NCI-H2107 treated with DMSO at 0.1 percent for 48 hours (cell line): Measurements from ENCODE around the gene NMBR.
"Not testable (repeated sequence)": the region's sequence is repeated elsewhere in the genome, so short reads cannot be mapped to it uniquely, and the experiment has no call there.

ENCODE experiments used
- DNase-seq: peaks from one replicate; lab custom pipeline; 2025; ENCODE audit not compliant: unreplicated experiment; lab: John Stamatoyannopoulos, UW

The NMBR gene

GRCh38 chr6:142071981-142072380, 74.9 kb downstream of the NMBR start:
- DNase-seq: no peak

DNA sequence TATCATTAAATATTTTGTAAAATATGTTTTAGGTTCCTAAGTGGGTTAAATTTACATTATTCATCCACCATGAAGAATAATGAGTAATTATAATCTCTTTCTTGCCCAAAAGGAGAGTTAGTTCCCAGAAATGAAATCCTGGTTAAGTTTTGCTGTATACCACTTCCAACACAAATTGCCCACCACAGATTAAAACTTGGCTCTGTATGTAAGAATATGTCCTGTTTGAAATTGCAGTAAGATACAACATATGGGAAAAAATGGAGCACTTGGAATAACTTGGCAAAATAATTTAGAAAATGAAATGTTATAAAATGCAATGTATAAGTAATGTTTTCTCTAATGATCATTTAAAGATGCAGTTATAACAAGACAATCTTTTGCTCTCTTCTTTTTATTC, 78.5 kb downstream of the NMBR start:
- no peak for DNase-seq

- DNase-seq: not testable (repeated sequence)
Observed at GRCh38 chr6:142062861-142063260, 84.1 kb downstream of the NMBR start.

GRCh38 chr6:142058551-142059290, 88.2 kb downstream of the NMBR start:
- DNase-seq: no peak

DNA sequence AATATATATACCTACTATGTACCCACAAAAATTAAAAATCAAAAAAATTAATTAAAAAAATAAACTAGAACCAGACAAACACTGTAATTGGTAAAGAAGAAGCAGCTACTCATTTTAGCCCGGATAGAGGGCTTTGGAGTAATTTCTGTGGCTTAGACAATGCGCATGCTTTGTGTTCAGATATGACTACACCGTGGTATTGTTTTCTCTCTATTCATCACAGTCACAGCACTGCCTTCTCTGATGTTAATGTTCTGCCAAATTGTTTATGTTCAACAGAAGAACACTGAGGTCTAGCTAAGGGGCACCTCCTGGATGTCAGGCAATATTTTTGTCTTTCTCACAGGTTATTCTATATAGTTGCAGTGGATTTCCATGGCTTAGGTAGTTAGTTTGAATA, 91.7 kb downstream of the NMBR start:
- no peak for DNase-seq

- no peak for DNase-seq
Observed at GRCh38 chr6:142051404-142051803, 95.5 kb downstream of the NMBR start.

GRCh38 chr6:142048593-142048980, 98.3 kb downstream of the NMBR start:
- no peak for DNase-seq

DNA sequence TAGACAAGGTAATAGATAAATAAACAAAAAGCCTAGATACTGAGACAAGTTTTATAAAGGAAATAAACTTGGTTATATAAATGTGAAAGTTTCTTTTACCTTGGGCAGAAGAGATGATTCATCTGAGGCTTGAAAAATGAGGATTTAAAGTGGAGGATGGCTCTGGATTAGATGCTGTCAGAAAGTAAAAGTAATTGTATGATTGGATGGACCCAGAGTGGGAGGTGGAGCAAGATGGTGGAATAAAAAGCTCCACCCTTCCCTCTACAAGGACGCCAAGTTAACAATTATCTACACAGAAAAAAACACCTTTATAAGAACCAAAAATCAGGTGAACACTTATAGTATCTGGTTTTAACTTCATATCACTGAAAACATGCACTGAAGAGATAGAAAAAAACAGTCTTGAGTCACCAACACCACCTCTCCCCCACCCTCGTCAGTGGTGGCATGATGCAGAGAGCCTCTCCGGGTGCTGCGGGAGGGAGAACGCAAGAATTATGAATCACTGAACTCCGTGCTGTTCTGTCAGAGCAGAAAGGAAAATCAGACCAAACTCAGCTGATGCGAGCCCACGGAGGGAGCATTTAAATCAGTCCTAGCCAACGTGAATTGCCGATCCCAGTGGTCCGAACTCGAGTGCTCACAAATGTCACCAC, 98.9 kb downstream of the NMBR start:
- DNase-seq: no peak

GRCh38 chr6:142045380-142046278, 101.3 kb downstream of the NMBR start:
- no peak for DNase-seq

GRCh38 chr6:142035890-142036289, 111.0 kb downstream of the NMBR start:
- DNase-seq: no peak

- DNase-seq: no peak
Observed at GRCh38 chr6:142031035-142031434, 115.9 kb downstream of the NMBR start.

- DNase-seq: no peak
Observed at GRCh38 chr6:142030115-142030619, 116.8 kb downstream of the NMBR start.

DNA sequence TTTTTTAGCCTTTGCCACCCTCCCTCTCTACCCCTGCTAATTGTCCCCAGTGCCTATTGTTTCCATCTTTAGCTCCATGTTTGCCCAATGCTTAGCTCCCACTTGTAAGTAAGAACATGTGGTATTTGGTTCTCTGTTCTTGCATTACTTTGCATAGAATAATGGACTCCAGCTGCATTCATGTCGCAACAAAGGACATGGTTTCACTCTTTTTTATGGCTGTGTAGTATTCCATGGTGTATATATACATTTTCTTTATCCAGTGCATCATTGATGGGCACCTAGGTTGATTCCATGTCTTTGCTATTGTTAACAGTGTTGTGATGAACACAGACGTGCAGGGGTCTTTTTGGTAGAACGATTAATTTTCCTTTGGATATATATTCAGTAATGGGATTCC, 118.4 kb downstream of the NMBR start:
- no peak for DNase-seq

- not testable (repeated sequence) for DNase-seq
Observed at GRCh38 chr6:142027804-142028203, 119.1 kb downstream of the NMBR start.

DNA sequence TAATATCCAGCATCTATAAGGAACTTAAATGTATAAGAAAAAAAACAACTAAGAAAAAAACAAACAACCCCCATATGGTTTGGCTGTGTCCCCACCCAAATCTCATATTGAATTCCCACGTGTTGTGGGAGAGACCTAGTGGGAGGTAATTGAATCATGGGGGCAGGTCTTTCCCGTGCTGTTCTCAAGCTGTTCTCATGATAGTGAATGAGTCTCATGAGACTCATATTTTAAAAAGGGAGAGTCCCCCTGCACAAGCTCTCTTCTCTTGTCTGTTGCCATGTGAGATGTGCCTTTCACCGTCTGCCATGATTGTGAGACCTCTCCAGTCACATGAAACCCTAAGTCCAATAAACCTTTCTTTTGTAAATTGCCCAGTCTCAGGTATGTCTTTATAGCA, 119.8 kb downstream of the NMBR start:
- no peak for DNase-seq

GRCh38 chr6:142026471-142026870, 120.5 kb downstream of the NMBR start:
- DNase-seq: no peak
